H1 (cell line): ENCODE results near the gene PIGS. TPM values are rescaled to one million over a fixed set of nuclear protein-coding genes. Genes with fewer than 3 reads are reported as not detected.

Source experiments
- CTCF ChIA-PET: fragments of 300-600 bp; sonication (Branson Sonifier 250); formaldehyde crosslinking; loops from one replicate; lab custom pipeline; 2021; ENCODE audit not compliant: partially characterized antibody; lab: Charles Lee
- POLR2A ChIA-PET: fragments of 300-600 bp; sonication (Branson Sonifier 250); formaldehyde crosslinking; loops from one replicate; lab custom pipeline; 2021; ENCODE audit warnings: inconsistent platforms; ENCODE audit not compliant: partially characterized antibody; lab: Charles Lee
- DNase-seq, 2 experiments: peaks; one replicate each; pipeline versions ENCODE4 v3.0.0 to v3.0.0-alpha.2; 2010 to 2022; ENCODE audit warnings: low spot score in 2 of 2, low read depth in 1 of 2, mixed read lengths in 1 of 2
- FAIRE-seq: peaks from 2 replicates; lab custom pipeline; 2011; peaks lifted over from hg19 to GRCh38; lab: Jason Lieb, UNC
- H2AFZ ChIP-seq: 2 replicates; pipeline ENCODE4 v1.8.1; 2012; ENCODE audit warnings: low read length, inconsistent platforms
- H2AK5ac ChIP-seq: 2 replicates; pipeline ENCODE4 v1.6.1; 2013; ENCODE audit warnings: low read depth, low read length
- H2BK120ac ChIP-seq: replicated peaks from 2 replicates; pipeline ENCODE3; 2013; ENCODE audit warnings: low read depth, low read length, inconsistent platforms
- H2BK12ac ChIP-seq: 2 replicates; pipeline ENCODE4 v1.6.1; 2013; ENCODE audit warnings: low read depth, low read length
- H2BK15ac ChIP-seq: 2 replicates; pipeline ENCODE4 v1.6.1; 2013; ENCODE audit warnings: low read length
- H2BK20ac ChIP-seq: 2 replicates; pipeline ENCODE4 v1.6.1; 2013; ENCODE audit warnings: low read length
- H2BK5ac ChIP-seq: 2 replicates; pipeline ENCODE4 v1.6.1; 2013; ENCODE audit warnings: low read depth, low read length
- H3K14ac ChIP-seq: 2 replicates; pipeline ENCODE4 v1.6.1; 2013; ENCODE audit warnings: inconsistent platforms; ENCODE audit not compliant: insufficient read length
- H3K18ac ChIP-seq: 2 replicates; pipeline ENCODE4 v1.6.1; 2013; ENCODE audit warnings: low read length; ENCODE audit errors: extremely low read depth
- H3K23ac ChIP-seq: 2 replicates; pipeline ENCODE4 v1.6.1; 2013; ENCODE audit warnings: inconsistent platforms; ENCODE audit not compliant: insufficient read length
- H3K23me2 ChIP-seq: 2 replicates; pipeline ENCODE4 v1.6.1; 2013; ENCODE audit warnings: low read depth, low read length
- H3K27ac ChIP-seq: 2 replicates; pipeline ENCODE4 v1.6.1; 2011; ENCODE audit warnings: low read depth, low read length, inconsistent platforms
- H3K27me3 ChIP-seq, 4 experiments: replicated peaks in 1 of 4; 1 replicate in 1 of 4; 2 replicates in 3 of 4; pipeline versions ENCODE4 v1.6.1 to v1.8.1; 2011 to 2013; ENCODE audit warnings: low read length in 3 of 4, mild to moderate bottlenecking in 3 of 4, inconsistent platforms in 2 of 4, mixed read lengths in 2 of 4, moderate library complexity in 1 of 4; ENCODE audit not compliant: control insufficient read depth in 3 of 4, insufficient read depth in 3 of 4; ENCODE audit errors: extremely low read depth in 1 of 4
- H3K36me3 ChIP-seq, 4 experiments: 2 replicates each; pipeline versions ENCODE4 v1.6.1 to v1.8.1; 2011 to 2013; ENCODE audit warnings: mild to moderate bottlenecking in 4 of 4, low read length in 3 of 4, moderate library complexity in 2 of 4, control low read depth in 1 of 4, inconsistent platforms in 1 of 4; ENCODE audit not compliant: insufficient read depth in 4 of 4, control insufficient read depth in 2 of 4
- H3K4ac ChIP-seq: replicated peaks from 2 replicates; pipeline ENCODE3; 2013; ENCODE audit warnings: low read length, low read depth, mixed read lengths, inconsistent platforms; ENCODE audit not compliant: insufficient read length
- H3K4me1 ChIP-seq, 4 experiments: replicated peaks in 1 of 4; 1 replicate in 1 of 4; 2 replicates in 3 of 4; pipeline versions ENCODE4 v1.6.1 to v1.8.1; 2011 to 2013; ENCODE audit warnings: low read length in 3 of 4, inconsistent platforms in 2 of 4, mixed read lengths in 1 of 4; ENCODE audit not compliant: insufficient read depth in 4 of 4, control insufficient read depth in 3 of 4
- H3K4me2 ChIP-seq, 2 experiments: 2 replicates each; pipeline versions ENCODE4 v1.6.1 to v1.8.1; 2011 to 2013; ENCODE audit warnings: low read depth in 2 of 2, low read length in 2 of 2, control low read depth in 1 of 2, inconsistent platforms in 1 of 2, mild to moderate bottlenecking in 1 of 2; ENCODE audit not compliant: insufficient read depth in 1 of 2
- H3K4me3 ChIP-seq, 4 experiments: fragments of 200-600, 300-600 bp in 1 of 4; sonication (generic), shearing (Covaris generic), sonication (Bioruptor Twin) in 1 of 4; 2 replicates each; pipeline versions ENCODE4 v1.5.1 to v1.8.1; 2011 to 2016; ENCODE audit warnings: low read length in 4 of 4, low read depth in 3 of 4, control low read depth in 2 of 4, inconsistent platforms in 2 of 4, mild to moderate bottlenecking in 2 of 4, mixed read lengths in 1 of 4, moderate library complexity in 1 of 4; ENCODE audit not compliant: insufficient read depth in 2 of 4; ENCODE audit errors: extremely low read depth in 1 of 4
- H3K56ac ChIP-seq: replicated peaks from 2 replicates; pipeline ENCODE3; 2013; ENCODE audit warnings: low read depth, mild to moderate bottlenecking, mixed read lengths, low read length, inconsistent platforms; ENCODE audit not compliant: insufficient read length
- H3K79me1 ChIP-seq: 2 replicates; pipeline ENCODE4 v1.6.1; 2013; ENCODE audit warnings: low read depth, low read length, control low read depth
- H3K79me2 ChIP-seq, 2 experiments: 2 replicates each; pipeline versions ENCODE4 v1.6.1 to v1.8.1; 2012 to 2013; ENCODE audit warnings: low read length in 2 of 2, mild to moderate bottlenecking in 2 of 2, inconsistent platforms in 1 of 2; ENCODE audit not compliant: insufficient read depth in 2 of 2, control insufficient read depth in 1 of 2
- H3K9ac ChIP-seq, 4 experiments: replicated peaks in 1 of 4; 1 replicate in 1 of 4; 2 replicates in 3 of 4; pipeline versions ENCODE4 v1.6.1 to v1.8.1; 2011 to 2013; ENCODE audit warnings: low read depth in 3 of 4, low read length in 3 of 4, control low read depth in 2 of 4, mild to moderate bottlenecking in 2 of 4, moderate library complexity in 2 of 4, inconsistent platforms in 1 of 4; ENCODE audit errors: extremely low read depth in 1 of 4
- H3K9me3 ChIP-seq, 2 experiments: 2 replicates each; pipeline versions ENCODE4 v1.6.1 to v1.8.1; 2012 to 2013; ENCODE audit warnings: mild to moderate bottlenecking in 2 of 2, moderate library complexity in 2 of 2, control low read depth in 1 of 2, inconsistent platforms in 1 of 2, low read depth in 1 of 2, low read length in 1 of 2, mixed read lengths in 1 of 2; ENCODE audit not compliant: insufficient read depth in 2 of 2
- H4K20me1 ChIP-seq, 2 experiments: replicated peaks in 1 of 2; 2 replicates each; pipeline versions ENCODE3 to v1.8.1; 2011 to 2013; ENCODE audit warnings: inconsistent platforms in 2 of 2, low read length in 2 of 2, mild to moderate bottlenecking in 1 of 2; ENCODE audit not compliant: insufficient read depth in 2 of 2, control insufficient read depth in 1 of 2
- H4K5ac ChIP-seq: 2 replicates; pipeline ENCODE4 v1.6.1; 2013; ENCODE audit warnings: low read length, low read depth, mixed read lengths, inconsistent platforms; ENCODE audit not compliant: insufficient read length
- H4K8ac ChIP-seq: 2 replicates; pipeline ENCODE4 v1.8.0; 2013; ENCODE audit warnings: mild to moderate bottlenecking, moderate library complexity, low read length, inconsistent platforms; ENCODE audit not compliant: insufficient read depth; ENCODE audit errors: extremely low read depth
- H4K91ac ChIP-seq: replicated peaks from 2 replicates; pipeline ENCODE3; 2013; ENCODE audit warnings: low read length, mixed read lengths, inconsistent platforms; ENCODE audit not compliant: insufficient read length
- CREB1 ChIP-seq: IDR thresholded peaks from 2 replicates; pipeline ENCODE4 v1.6.1; 2012; ENCODE audit warnings: inconsistent platforms
- WGBS, 2 experiments: shearing (Covaris generic) in 1 of 2; methylation state at CpG; one replicate each; pipeline versions ENCODE4 v1.1.6 to v1.1.7; 2013 to 2015; ENCODE audit warnings: low lambda C conversion rate in 2 of 2, mixed read lengths in 2 of 2, inconsistent platforms in 1 of 2, low coverage in 1 of 2, missing lambda C conversion rate in 1 of 2; ENCODE audit not compliant: insufficient replicate concordance in 2 of 2, insufficient coverage in 1 of 2, insufficient read length in 1 of 2; ENCODE audit errors: extremely low coverage in 1 of 2, missing lambda C conversion rate in 1 of 2; 5-methylcytosine and 5-hydroxymethylcytosine counted together
- polyA plus RNA-seq, 7 experiments: library from polyadenylated mRNA; depleted of rRNA in 3 of 7; stranded (reverse) in 5 of 7; unstranded in 2 of 7; fragments of >200 nt in 5 of 7; fragments of 200-250 nt in 2 of 7; gene quantifications; 1 replicate in 5 of 7; 2 replicates in 1 of 7; 4 replicates in 1 of 7; pipeline versions ENCODE4 v1.2.1 to v1.2.3, GENCODE V29; 2011 to 2013; ENCODE audit warnings: missing spikeins in 2 of 7, mixed read lengths in 2 of 7
- total RNA-seq: library from RNA; stranded (reverse); fragmentation: NEBNext Ultra II Directional; extraction: Animal tissue kit (Norgen Biotek cat#: 25700); gene quantifications from 2 replicates; pipeline ENCODE4 v1.2.1, GENCODE V29; 2021

The PIGS gene
- total and polyA plus RNA-seq, 2 of the 8 experiments (the other 6 are each of a cell fraction or from before 2014, with no cell fraction given) = 44.3 to 50.6 TPM

DNA sequence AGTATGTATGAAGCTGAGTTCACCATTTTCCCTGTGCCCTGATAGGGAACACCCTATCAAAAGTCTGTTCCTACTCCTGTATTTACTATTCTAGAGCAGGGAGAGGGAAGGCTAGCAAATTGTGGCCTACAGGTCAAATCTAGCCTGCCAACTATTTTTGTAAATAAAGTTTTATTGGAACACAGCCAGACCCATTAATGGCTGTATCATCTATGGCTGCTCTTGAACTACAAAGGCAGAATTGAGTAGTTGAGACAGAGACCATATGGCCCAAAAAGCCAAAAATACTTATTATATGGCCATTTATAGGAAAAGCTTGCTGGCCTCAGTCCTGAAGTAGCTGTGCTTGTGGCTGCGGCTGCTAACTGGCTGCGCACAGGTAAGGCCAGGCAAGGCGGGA, 9.6 kb upstream of the PIGS start:
- Histone ChIP-seq H4K20me1 (peaks cover 1 to 2% of the 10 kb centered on the region in 2 experiments), H3K18ac (no peak overlapping the region), H4K91ac (no peak overlapping the region), H3K36me3 (peaks cover 49 to 77% (median 69%) of the 10 kb centered on the region in 4 experiments), H2BK12ac (no peak overlapping the region), H3K14ac (no peak overlapping the region), H3K27me3 (no peaks in the 10 kb centered on the region), H3K4ac (no peak overlapping the region), H3K79me1 (no peaks in the 10 kb centered on the region), H2BK5ac (no peak overlapping the region), H3K4me2 (no peak overlapping the region), H3K9ac (no peak overlapping the region), H4K5ac (no peak overlapping the region), H3K79me2 (no peaks in the 10 kb centered on the region), H3K9me3 (no peaks in the 10 kb centered on the region), H2AFZ (no peak overlapping the region), H4K8ac (no peak overlapping the region), H2BK120ac (no peak overlapping the region), H2BK20ac (no peak overlapping the region), H3K4me1 (peaks cover 2 to 7% (median 3%) of the 10 kb centered on the region in 4 experiments; a peak in 6 of 7 replicates), H2BK15ac (no peak overlapping the region), H3K4me3 (no peak overlapping the region), H2AK5ac (no peak overlapping the region), H3K27ac (no peak overlapping the region), H3K56ac (no peak overlapping the region), H3K23me2 (no peaks in the 10 kb centered on the region; the same call in 1 of the 2 replicates), H3K23ac (no peak overlapping the region)
- 97% methylated on average over 3 of the region's 3 CpGs; no CpG with 5 or more reads in 1 of the 2 experiments for WGBS, 2 experiments
- no peak for FAIRE-seq
- CTCF ChIA-PET = interaction anchor here (0.6 to 1.7 kb wide), 2 partner anchors 32 to 65 kb away, joined by 3 to 5 read pairs; no protein-coding TSS in a partner anchor
- no peak for DNase-seq
- POLR2A ChIA-PET = interaction anchor here (1.3 to 1.8 kb wide), 2 partner anchors 11 to 32 kb away, joined by 4 read pairs; no protein-coding TSS in a partner anchor
- TF ChIP-seq CREB1 = no peak
